Measurements from ENCODE around the gene ZNF350.
A peak's percentile ranks its signal among the peaks of the same experiment; 100 is the strongest.
"Not testable (repeated sequence)": the region's sequence is repeated elsewhere in the genome, so short reads cannot be mapped to it uniquely, and the experiment has no call there.

The ZNF350 gene

GRCh38 chr19:51971624-51972023 lies 15.0 kb downstream of the ZNF350 start:
- DNase-seq (ENCODE audit: low read depth in 2 of 2): no peak

GRCh38 chr19:51970718-51971117 lies 15.9 kb downstream of the ZNF350 start:
- DNase-seq (ENCODE audit: low read depth in 2 of 2): no peak

GRCh38 chr19:51965583-51965982 lies 21.1 kb downstream of the ZNF350 start:
- no peak for DNase-seq (ENCODE audit: low read depth in 2 of 2)

- not testable (repeated sequence) for DNase-seq (ENCODE audit: low read depth in 2 of 2)
Measured at GRCh38 chr19:51960621-51961233, 25.9 kb downstream of the ZNF350 start.

- no peak for DNase-seq (ENCODE audit: low read depth in 2 of 2)
Measured at GRCh38 chr19:51959791-51960190, 26.8 kb downstream of the ZNF350 start.

- DNase-seq (ENCODE audit: low read depth in 2 of 2): not testable (repeated sequence)
Measured at GRCh38 chr19:51957846-51958245, 28.8 kb downstream of the ZNF350 start.

GRCh38 chr19:51948975-51949374 lies 37.7 kb downstream of the ZNF350 start:
- no peak for DNase-seq (ENCODE audit: low read depth in 2 of 2)

- DNase-seq (ENCODE audit: low read depth in 2 of 2): no peak
Measured at GRCh38 chr19:51946602-51947001, 40.0 kb downstream of the ZNF350 start.

GRCh38 chr19:51944798-51945552 lies 41.7 kb downstream of the ZNF350 start:
- DNase-seq (ENCODE audit: low read depth in 2 of 2): no peak

- DNase-seq (ENCODE audit: low read depth in 2 of 2): no peak
Measured at GRCh38 chr19:51938936-51939335, 47.7 kb downstream of the ZNF350 start.

GRCh38 chr19:51931921-51932320 lies 54.7 kb downstream of the ZNF350 start:
- DNase-seq (ENCODE audit: low read depth in 2 of 2): no peak

GRCh38 chr19:51927859-51928258 lies 58.8 kb downstream of the ZNF350 start:
- no peak for DNase-seq (ENCODE audit: low read depth in 2 of 2)

GRCh38 chr19:51926784-51927741 lies 59.6 kb downstream of the ZNF350 start, which contains the start of gene ZNF613:
Gene ZNF613 (plus strand): TSS chr19:51927472. CDS start chr19:51936221, 8,749 bp downstream.
- peak; percentile 79 to 84 for DNase-seq (ENCODE audit: low read depth in 2 of 2)

GRCh38 chr19:51926426-51926783 lies 60.2 kb downstream of the ZNF350 start:
- DNase-seq (ENCODE audit: low read depth in 2 of 2): no peak

- no peak for DNase-seq (ENCODE audit: low read depth in 2 of 2)
Measured at GRCh38 chr19:51921949-51922348, 64.7 kb downstream of the ZNF350 start.

- DNase-seq (ENCODE audit: low read depth in 2 of 2): no peak
Measured at GRCh38 chr19:51919606-51920005, 67.0 kb downstream of the ZNF350 start.

GRCh38 chr19:51916167-51916566 lies 70.5 kb downstream of the ZNF350 start:
- no peak for DNase-seq (ENCODE audit: low read depth in 2 of 2)

GRCh38 chr19:51915324-51915867 lies 71.2 kb downstream of the ZNF350 start:
- no peak for DNase-seq (ENCODE audit: low read depth in 2 of 2)

Data from stimulated activated CD8-positive, alpha-beta memory T cell treated with anti-CD3 and anti-CD28 coated beads, Interleukin-7, amount 100 ng/mL, for 4 hours (primary cell).